ENCODE measurements around the gene CHD3.

DNA sequence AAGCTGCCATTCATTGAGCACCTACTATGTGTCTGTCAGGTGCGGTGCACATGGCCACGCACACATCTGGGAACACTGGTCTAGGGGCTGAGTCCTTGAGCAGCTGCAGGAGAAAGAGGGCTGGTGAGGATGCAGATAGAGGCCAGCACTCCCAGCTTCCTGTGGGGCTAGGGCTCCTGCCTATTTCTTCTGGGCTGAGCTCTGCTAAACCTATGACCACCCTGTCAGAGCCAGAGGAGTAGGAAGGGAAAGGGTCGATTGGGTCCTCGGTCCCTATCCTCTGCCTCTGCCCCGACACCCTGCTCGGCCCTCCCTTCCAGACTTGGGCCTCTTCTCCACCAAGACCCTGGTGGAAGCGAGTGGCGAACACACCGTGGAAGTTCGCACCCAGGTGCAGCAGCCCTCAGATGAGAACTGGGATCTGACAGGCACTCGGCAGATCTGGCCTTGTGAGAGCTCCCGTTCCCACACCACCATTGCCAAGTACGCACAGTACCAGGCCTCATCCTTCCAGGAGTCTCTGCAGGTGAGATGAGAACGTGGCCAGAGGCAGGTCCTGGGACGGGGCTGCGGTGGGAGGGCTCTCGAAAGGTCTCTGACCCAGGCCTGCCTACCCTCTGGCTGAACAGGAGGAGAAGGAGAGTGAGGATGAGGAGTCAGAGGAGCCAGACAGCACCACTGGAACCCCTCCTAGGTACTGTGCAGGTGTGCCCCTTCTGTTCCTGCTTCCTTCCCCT lies 37.7 kb upstream of the CHD3 start:
- TF ChIP-seq EZH2phosphoT487 (IDR thresholded peaks at IDR 0.05; ENCODE audit: low read depth, severe bottlenecking, unreplicated experiment) = no peak
- TF ChIP-seq, protein P1, sequence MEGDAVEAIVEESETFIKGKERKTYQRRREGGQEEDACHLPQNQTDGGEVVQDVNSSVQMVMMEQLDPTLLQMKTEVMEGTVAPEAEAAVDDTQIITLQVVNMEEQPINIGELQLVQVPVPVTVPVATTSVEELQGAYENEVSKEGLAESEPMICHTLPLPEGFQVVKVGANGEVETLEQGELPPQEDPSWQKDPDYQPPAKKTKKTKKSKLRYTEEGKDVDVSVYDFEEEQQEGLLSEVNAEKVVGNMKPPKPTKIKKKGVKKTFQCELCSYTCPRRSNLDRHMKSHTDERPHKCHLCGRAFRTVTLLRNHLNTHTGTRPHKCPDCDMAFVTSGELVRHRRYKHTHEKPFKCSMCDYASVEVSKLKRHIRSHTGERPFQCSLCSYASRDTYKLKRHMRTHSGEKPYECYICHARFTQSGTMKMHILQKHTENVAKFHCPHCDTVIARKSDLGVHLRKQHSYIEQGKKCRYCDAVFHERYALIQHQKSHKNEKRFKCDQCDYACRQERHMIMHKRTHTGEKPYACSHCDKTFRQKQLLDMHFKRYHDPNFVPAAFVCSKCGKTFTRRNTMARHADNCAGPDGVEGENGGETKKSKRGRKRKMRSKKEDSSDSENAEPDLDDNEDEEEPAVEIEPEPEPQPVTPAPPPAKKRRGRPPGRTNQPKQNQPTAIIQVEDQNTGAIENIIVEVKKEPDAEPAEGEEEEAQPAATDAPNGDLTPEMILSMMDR (IDR thresholded peaks at IDR 0.05; ENCODE audit: poor library complexity) = no peak

Measured in hepatocyte (in vitro differentiated cells).